Sigmoid colon (tissue), 4 donors: ENCODE data around the gene COA1.

ENCODE experiments used
- EP300 ChIP-seq, 4 donors: sonication (generic); formaldehyde crosslinking; IDR thresholded peaks; one replicate each; pipeline ENCODE4 v1.6.1; 2017; ENCODE audit warnings: antibody characterized with exemption in 4 of 4
- POLR2A ChIP-seq, 2 donors: fragments of 450-650 bp; IDR thresholded peaks; one replicate each; pipeline ENCODE4 v1.6.1; 2016; ENCODE audit warnings: antibody characterized with exemption in 2 of 2, mild to moderate bottlenecking in 2 of 2, moderate library complexity in 2 of 2
- POLR2AphosphoS5 ChIP-seq, 4 donors: sonication (generic); formaldehyde crosslinking; IDR thresholded peaks; one replicate each; pipeline ENCODE4 v1.6.1; 2017; ENCODE audit warnings: antibody characterized with exemption in 4 of 4
- TF ChIP-seq, protein P1 (sequence below), 4 experiments: fragments of 450-650 bp in 3 of 4; fragments of 200-600 bp in 1 of 4; IDR thresholded peaks; one replicate each; pipeline ENCODE4 v1.5.1; 2016 to 2019; ENCODE audit warnings: antibody characterized with exemption in 4 of 4, mild to moderate bottlenecking in 3 of 4, moderate library complexity in 2 of 4

- TF ChIP-seq, protein P1, sequence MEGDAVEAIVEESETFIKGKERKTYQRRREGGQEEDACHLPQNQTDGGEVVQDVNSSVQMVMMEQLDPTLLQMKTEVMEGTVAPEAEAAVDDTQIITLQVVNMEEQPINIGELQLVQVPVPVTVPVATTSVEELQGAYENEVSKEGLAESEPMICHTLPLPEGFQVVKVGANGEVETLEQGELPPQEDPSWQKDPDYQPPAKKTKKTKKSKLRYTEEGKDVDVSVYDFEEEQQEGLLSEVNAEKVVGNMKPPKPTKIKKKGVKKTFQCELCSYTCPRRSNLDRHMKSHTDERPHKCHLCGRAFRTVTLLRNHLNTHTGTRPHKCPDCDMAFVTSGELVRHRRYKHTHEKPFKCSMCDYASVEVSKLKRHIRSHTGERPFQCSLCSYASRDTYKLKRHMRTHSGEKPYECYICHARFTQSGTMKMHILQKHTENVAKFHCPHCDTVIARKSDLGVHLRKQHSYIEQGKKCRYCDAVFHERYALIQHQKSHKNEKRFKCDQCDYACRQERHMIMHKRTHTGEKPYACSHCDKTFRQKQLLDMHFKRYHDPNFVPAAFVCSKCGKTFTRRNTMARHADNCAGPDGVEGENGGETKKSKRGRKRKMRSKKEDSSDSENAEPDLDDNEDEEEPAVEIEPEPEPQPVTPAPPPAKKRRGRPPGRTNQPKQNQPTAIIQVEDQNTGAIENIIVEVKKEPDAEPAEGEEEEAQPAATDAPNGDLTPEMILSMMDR (IDR thresholded peaks at IDR 0.05) = no peak
- TF ChIP-seq POLR2AphosphoS5 (IDR thresholded peaks at IDR 0.05) (no peak), POLR2A (IDR thresholded peaks at IDR 0.05) (no peak), EP300 (IDR thresholded peaks at IDR 0.05) (no peak)
Measured at GRCh38 chr7:43671521-43671920, 57.8 kb downstream of the COA1 start.
